Sigmoid colon (tissue), 4 donors: ENCODE results near the gene ACBD6.

Source experiments
- CTCF ChIP-seq, 4 experiments: fragments of 450-650 bp in 3 of 4; fragments of 200-600 bp in 1 of 4; IDR thresholded peaks; one replicate each; pipeline ENCODE4 v1.5.1; 2016 to 2019; ENCODE audit warnings: antibody characterized with exemption in 4 of 4, mild to moderate bottlenecking in 3 of 4, moderate library complexity in 2 of 4
- POLR2AphosphoS5 ChIP-seq, 4 donors: sonication (generic); formaldehyde crosslinking; IDR thresholded peaks; one replicate each; pipeline ENCODE4 v1.6.1; 2017; ENCODE audit warnings: antibody characterized with exemption in 4 of 4

GRCh38 chr1:180525715-180526039 lies 23.3 kb upstream of the ACBD6 start:
- no peak for TF ChIP-seq CTCF (IDR thresholded peaks at IDR 0.05)
- no peak for TF ChIP-seq POLR2AphosphoS5 (IDR thresholded peaks at IDR 0.05)
